OCI-LY7 (cell line): ENCODE results near the gene PDSS2. TPM values are rescaled to one million over a fixed set of nuclear protein-coding genes. Genes with fewer than 3 reads are reported as not detected.

Source experiments
- BruUV-seq: library from RNA; stranded (reverse); fragments of 400-500 nt; replicated peaks from 2 replicates; lab custom pipeline; 2021; lab: Mats Ljungman, UMichigan
- CTCF ChIA-PET: fragments of 300-600 bp; sonication (Branson Sonifier 250); formaldehyde crosslinking; loops from one replicate; lab custom pipeline; 2022; ENCODE audit warnings: antibody characterized with exemption; ENCODE audit not compliant: unreplicated experiment; lab: Charles Lee
- POLR2A ChIA-PET: fragments of 300-600 bp; sonication (Branson Sonifier 250); formaldehyde crosslinking; loops from one replicate; lab custom pipeline; 2022; ENCODE audit warnings: antibody characterized with exemption; lab: Charles Lee
- DNase-seq: peaks from one replicate; pipeline ENCODE4 v3.0.0-alpha.2; 2015; ENCODE audit warnings: low spot score
- H2AFZ ChIP-seq: fragments of 200-600 bp; sonication (generic), shearing (Covaris generic); 2 replicates; pipeline ENCODE4 v1.6.1; 2014; ENCODE audit warnings: mild to moderate bottlenecking, antibody characterized with exemption, low read length, moderate library complexity
- H3K27ac ChIP-seq: fragments of 200-600 bp; sonication (generic); 2 replicates; pipeline ENCODE4 v1.5.1; 2014; ENCODE audit warnings: mixed run types, low read depth, mild to moderate bottlenecking, moderate library complexity, low read length, inconsistent platforms; ENCODE audit not compliant: poor library complexity, severe bottlenecking
- H3K36me3 ChIP-seq: fragments of 200-600 bp; sonication (generic); 2 replicates; pipeline ENCODE4 v1.6.1; 2014; ENCODE audit warnings: mild to moderate bottlenecking, antibody characterized with exemption, low read length, moderate library complexity, mixed read lengths; ENCODE audit not compliant: insufficient read depth
- H3K4me1 ChIP-seq: fragments of 200-600 bp; sonication (generic); 2 replicates; pipeline ENCODE4 v1.5.1; 2014; ENCODE audit warnings: mild to moderate bottlenecking, low read length; ENCODE audit not compliant: insufficient read depth, poor library complexity, severe bottlenecking
- H3K4me2 ChIP-seq: fragments of 200-600 bp; sonication (generic); 2 replicates; pipeline ENCODE4 v1.6.1; 2014; ENCODE audit warnings: mild to moderate bottlenecking, low read length
- H3K4me3 ChIP-seq: fragments of 200-600 bp; sonication (generic); 2 replicates; pipeline ENCODE4 v1.5.1; 2014; ENCODE audit warnings: mild to moderate bottlenecking, low read depth, low read length; ENCODE audit not compliant: poor library complexity, severe bottlenecking
- H3K79me2 ChIP-seq: fragments of 200-600 bp; sonication (generic); 2 replicates; pipeline ENCODE4 v1.6.1; 2016; ENCODE audit warnings: low read depth, mild to moderate bottlenecking, low read length, moderate library complexity, mixed read lengths; ENCODE audit not compliant: insufficient read depth
- H3K9me2 ChIP-seq: fragments of 200-600 bp; sonication (generic); 2 replicates; pipeline ENCODE4 v1.6.1; 2016; ENCODE audit warnings: mild to moderate bottlenecking, low read length, mixed read lengths; ENCODE audit not compliant: insufficient read depth
- H3K9me3 ChIP-seq: fragments of 200-600 bp; sonication (generic); 2 replicates; pipeline ENCODE4 v1.6.1; 2014; ENCODE audit warnings: mild to moderate bottlenecking, mixed run types, low read length, mixed read lengths
- H4K20me1 ChIP-seq: fragments of 200-600 bp; sonication (generic); 2 replicates; pipeline ENCODE4 v1.6.1; 2014; ENCODE audit warnings: mild to moderate bottlenecking, antibody characterized with exemption, low read length, moderate library complexity, mixed read lengths; ENCODE audit not compliant: insufficient read depth
- EZH2phosphoT487 ChIP-seq: fragments of 200-600 bp; sonication (generic); IDR thresholded peaks from 2 replicates; pipeline ENCODE4 v1.6.1; 2018; ENCODE audit warnings: low read depth, borderline replicate concordance, mild to moderate bottlenecking, mixed run types, antibody characterized with exemption, low read length, moderate library complexity, mixed read lengths
- intact Hi-C: fragments of 100-400 bp; cut with micrococcal nuclease; formaldehyde crosslinking; loops from one replicate; pipeline ENCODE4 v1.10.0; 2022; ENCODE audit not compliant: unreplicated experiment
- total RNA-seq, 2 experiments: library from RNA; depleted of rRNA in 1 of 2; stranded (reverse); fragments of >200 nt in 1 of 2; shearing (Covaris generic) in 1 of 2; gene quantifications; 2 replicates each; pipeline ENCODE4 v1.2.3, GENCODE V29; 2014 to 2022
- TF ChIP-seq, protein P1 (sequence below): fragments of 200-600 bp; sonication (generic); conservative IDR thresholded peaks from 2 replicates; pipeline ENCODE4 v1.5.1; 2014; ENCODE audit warnings: mild to moderate bottlenecking, antibody characterized with exemption, low read length, moderate library complexity, mixed read lengths

The PDSS2 gene
- total RNA-seq, 2 experiments from 2014 or later: 14.7 to 24.9 TPM

- intact Hi-C loops: no loop called here
- no peaks in the 10 kb centered on the region for H3K4me1 ChIP-seq
- POLR2A ChIA-PET: no interaction called here
- no peaks in the 10 kb centered on the region for H3K79me2 ChIP-seq
- H4K20me1 ChIP-seq: no peaks in the 10 kb centered on the region
- H3K9me3 ChIP-seq: no peaks in the 10 kb centered on the region
- CTCF ChIA-PET: no interaction called here
- H3K9me2 ChIP-seq: no peaks in the 10 kb centered on the region
- no peak overlapping the region for H3K4me2 ChIP-seq
- H3K36me3 ChIP-seq: no peaks in the 10 kb centered on the region
- H3K27ac ChIP-seq: no peak overlapping the region
- no peak for DNase-seq
- H2AFZ ChIP-seq: no peak overlapping the region
- H3K4me3 ChIP-seq: no peak overlapping the region
- no peak for TF ChIP-seq EZH2phosphoT487
- TF ChIP-seq, protein P1, sequence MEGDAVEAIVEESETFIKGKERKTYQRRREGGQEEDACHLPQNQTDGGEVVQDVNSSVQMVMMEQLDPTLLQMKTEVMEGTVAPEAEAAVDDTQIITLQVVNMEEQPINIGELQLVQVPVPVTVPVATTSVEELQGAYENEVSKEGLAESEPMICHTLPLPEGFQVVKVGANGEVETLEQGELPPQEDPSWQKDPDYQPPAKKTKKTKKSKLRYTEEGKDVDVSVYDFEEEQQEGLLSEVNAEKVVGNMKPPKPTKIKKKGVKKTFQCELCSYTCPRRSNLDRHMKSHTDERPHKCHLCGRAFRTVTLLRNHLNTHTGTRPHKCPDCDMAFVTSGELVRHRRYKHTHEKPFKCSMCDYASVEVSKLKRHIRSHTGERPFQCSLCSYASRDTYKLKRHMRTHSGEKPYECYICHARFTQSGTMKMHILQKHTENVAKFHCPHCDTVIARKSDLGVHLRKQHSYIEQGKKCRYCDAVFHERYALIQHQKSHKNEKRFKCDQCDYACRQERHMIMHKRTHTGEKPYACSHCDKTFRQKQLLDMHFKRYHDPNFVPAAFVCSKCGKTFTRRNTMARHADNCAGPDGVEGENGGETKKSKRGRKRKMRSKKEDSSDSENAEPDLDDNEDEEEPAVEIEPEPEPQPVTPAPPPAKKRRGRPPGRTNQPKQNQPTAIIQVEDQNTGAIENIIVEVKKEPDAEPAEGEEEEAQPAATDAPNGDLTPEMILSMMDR: no peak
- no TSS peak for BruUV-seq
These were observed 297.8 kb downstream of the PDSS2 start for GRCh38 chr6:107161521-107161920.

- DNase-seq: no peak
- H3K27ac ChIP-seq: no peak overlapping the region
- no TSS peak for BruUV-seq
- no peaks in the 10 kb centered on the region for H3K9me2 ChIP-seq
- no peak overlapping the region for H3K4me2 ChIP-seq
- H3K9me3 ChIP-seq: no peaks in the 10 kb centered on the region
- H3K79me2 ChIP-seq: no peaks in the 10 kb centered on the region
- no peak overlapping the region for H2AFZ ChIP-seq
- TF ChIP-seq EZH2phosphoT487: no peak
- TF ChIP-seq, protein P1: no peak
- peaks cover 9% of the 10 kb centered on the region for H3K4me1 ChIP-seq
- H3K36me3 ChIP-seq: no peaks in the 10 kb centered on the region
- H4K20me1 ChIP-seq: no peaks in the 10 kb centered on the region
- intact Hi-C loops: no loop called here
- ChIA-PET CTCF (no interaction called here), POLR2A (interaction anchor here (0.6 to 1.0 kb wide), 2 partner anchors 50 to 72 kb away, joined by 3 to 4 read pairs; no protein-coding TSS in a partner anchor)
- H3K4me3 ChIP-seq: no peak overlapping the region
These were observed 302.7 kb downstream of the PDSS2 start for GRCh38 chr6:107156617-107157016.

DNA sequence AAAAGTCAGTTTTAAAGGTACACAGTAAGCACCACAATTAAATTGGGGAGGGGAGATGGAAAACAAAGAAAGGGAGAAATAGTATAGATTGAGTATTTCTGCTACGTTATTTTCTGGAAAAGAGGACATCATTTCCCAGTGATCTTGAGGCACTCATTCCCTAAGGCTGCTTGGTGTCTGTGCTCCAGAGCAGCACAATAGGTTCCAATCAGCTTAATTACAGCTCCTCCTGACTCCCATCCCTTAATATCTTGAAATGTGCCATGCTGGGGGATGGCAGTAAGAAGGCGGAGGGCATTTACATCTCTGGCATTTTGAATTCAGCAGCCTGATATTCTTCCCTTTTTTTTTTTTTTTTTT is 304.6 kb downstream of the PDSS2 start:
- H3K4me2 ChIP-seq: no peak overlapping the region
- no peaks in the 10 kb centered on the region for H3K9me2 ChIP-seq
- no peaks in the 10 kb centered on the region for H3K79me2 ChIP-seq
- no peaks in the 10 kb centered on the region for H3K9me3 ChIP-seq
- H3K4me3 ChIP-seq: no peak overlapping the region
- POLR2A ChIA-PET: interaction anchor here (0.7 kb wide), 2 partner anchors 8 to 105 kb away, joined by 3 read pairs; no protein-coding TSS in a partner anchor
- H2AFZ ChIP-seq: no peak overlapping the region
- H3K27ac ChIP-seq: no peak overlapping the region
- DNase-seq: no peak
- H4K20me1 ChIP-seq: no peaks in the 10 kb centered on the region
- intact Hi-C loops: no loop called here
- CTCF ChIA-PET: no interaction called here
- H3K36me3 ChIP-seq: no peaks in the 10 kb centered on the region
- TF ChIP-seq, protein P1: no peak
- TF ChIP-seq EZH2phosphoT487: no peak
- peaks cover 10% of the 10 kb centered on the region for H3K4me1 ChIP-seq
- no TSS peak for BruUV-seq
